AG09319 (cell line): ENCODE data around the gene TRAPPC5.
"Not testable (repeated sequence)": the region's sequence is repeated elsewhere in the genome, so short reads cannot be mapped to it uniquely, and the experiment has no call there.

Experiments
- DNase-seq: peaks from one replicate; pipeline ENCODE4 v3.0.0-alpha.2; 2010; ENCODE audit warnings: low read depth; ENCODE audit errors: extremely low read depth
- CTCF ChIP-seq: IDR thresholded peaks from 2 replicates; pipeline ENCODE4 v1.5.1; 2011; ENCODE audit warnings: low read depth, mild to moderate bottlenecking, inconsistent platforms, low read length, moderate library complexity

TRAPPC5 gene

GRCh38 chr19:7642295-7643030 is 38.2 kb upstream of the TRAPPC5 start:
- no peak for TF ChIP-seq CTCF
- DNase-seq, result no peak

GRCh38 chr19:7643031-7643415 is 37.6 kb upstream of the TRAPPC5 start:
- no peak for DNase-seq
- TF ChIP-seq CTCF, result no peak

GRCh38 chr19:7643629-7644549 is 36.7 kb upstream of the TRAPPC5 start:
- DNase-seq, result not testable (repeated sequence)

GRCh38 chr19:7644550-7644877 is 36.1 kb upstream of the TRAPPC5 start:
- TF ChIP-seq CTCF, result no peak
- DNase-seq, result no peak

GRCh38 chr19:7645163-7645562 is 35.5 kb upstream of the TRAPPC5 start:
- no peak for TF ChIP-seq CTCF
- DNase-seq, result no peak

GRCh38 chr19:7645656-7646425 is 34.8 kb upstream of the TRAPPC5 start:
- no peak for TF ChIP-seq CTCF
- no peak for DNase-seq

- no peak for DNase-seq
- no peak for TF ChIP-seq CTCF
Observed at GRCh38 chr19:7646426-7646700, 34.3 kb upstream of the TRAPPC5 start.
